Fibroblast of the aortic adventitia (primary cell): ENCODE results near the gene WNT6. TPM values are rescaled to one million over a fixed set of nuclear protein-coding genes. Genes with fewer than 3 reads are reported as not detected.

Experiments
- DNase-seq: peaks from one replicate; pipeline ENCODE4 v3.0.0-alpha.2; 2010; ENCODE audit warnings: low read depth
- H3K4me3 ChIP-seq: 2 replicates; pipeline ENCODE4 v1.5.1; 2011; ENCODE audit warnings: low read depth, mild to moderate bottlenecking, control low read depth, low read length, moderate library complexity
- total RNA-seq: library from RNA; depleted of rRNA; stranded (reverse); fragments of >200 nt; gene quantifications from 2 replicates; pipeline ENCODE4 v1.2.3, GENCODE V29; 2012; ENCODE audit warnings: low replicate concordance
- TF ChIP-seq, protein P1 (sequence below): IDR thresholded peaks from 2 replicates; pipeline ENCODE4 v1.5.1; 2011; ENCODE audit warnings: mild to moderate bottlenecking, low read length, control low read depth, inconsistent platforms; ENCODE audit not compliant: insufficient read depth

Gene WNT6
- total RNA-seq, 1 donor, result not detected

DNA sequence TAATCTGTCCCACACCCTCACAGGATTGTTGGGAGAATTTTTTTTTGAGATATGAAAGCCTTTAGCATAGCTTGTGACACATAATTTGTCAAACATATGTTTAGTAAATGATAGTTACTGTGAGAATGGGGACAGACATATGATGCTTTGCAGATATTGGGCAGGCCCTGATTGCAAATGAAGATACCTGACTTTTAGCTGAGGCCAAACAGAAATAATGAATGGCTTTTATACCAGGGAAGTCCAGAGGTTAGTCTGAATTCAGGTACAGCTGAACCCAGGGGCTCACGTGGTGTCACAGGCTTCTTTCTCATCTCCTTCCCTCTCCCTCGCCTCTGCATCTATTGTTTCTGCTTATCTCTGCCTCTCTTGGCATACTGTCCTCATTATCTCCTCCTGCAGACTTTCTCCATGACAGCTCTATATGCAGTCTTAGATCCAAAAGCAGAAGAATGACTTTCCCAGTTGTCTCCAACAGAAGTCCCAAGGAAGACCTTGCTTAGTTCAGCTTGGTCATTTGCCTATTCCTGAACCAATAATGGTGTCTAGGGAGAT, 16.2 kb downstream of the WNT6 start:
- TF ChIP-seq, protein P1, sequence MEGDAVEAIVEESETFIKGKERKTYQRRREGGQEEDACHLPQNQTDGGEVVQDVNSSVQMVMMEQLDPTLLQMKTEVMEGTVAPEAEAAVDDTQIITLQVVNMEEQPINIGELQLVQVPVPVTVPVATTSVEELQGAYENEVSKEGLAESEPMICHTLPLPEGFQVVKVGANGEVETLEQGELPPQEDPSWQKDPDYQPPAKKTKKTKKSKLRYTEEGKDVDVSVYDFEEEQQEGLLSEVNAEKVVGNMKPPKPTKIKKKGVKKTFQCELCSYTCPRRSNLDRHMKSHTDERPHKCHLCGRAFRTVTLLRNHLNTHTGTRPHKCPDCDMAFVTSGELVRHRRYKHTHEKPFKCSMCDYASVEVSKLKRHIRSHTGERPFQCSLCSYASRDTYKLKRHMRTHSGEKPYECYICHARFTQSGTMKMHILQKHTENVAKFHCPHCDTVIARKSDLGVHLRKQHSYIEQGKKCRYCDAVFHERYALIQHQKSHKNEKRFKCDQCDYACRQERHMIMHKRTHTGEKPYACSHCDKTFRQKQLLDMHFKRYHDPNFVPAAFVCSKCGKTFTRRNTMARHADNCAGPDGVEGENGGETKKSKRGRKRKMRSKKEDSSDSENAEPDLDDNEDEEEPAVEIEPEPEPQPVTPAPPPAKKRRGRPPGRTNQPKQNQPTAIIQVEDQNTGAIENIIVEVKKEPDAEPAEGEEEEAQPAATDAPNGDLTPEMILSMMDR, result no peak
- no peak for DNase-seq
- no peak overlapping the region for H3K4me3 ChIP-seq

DNA sequence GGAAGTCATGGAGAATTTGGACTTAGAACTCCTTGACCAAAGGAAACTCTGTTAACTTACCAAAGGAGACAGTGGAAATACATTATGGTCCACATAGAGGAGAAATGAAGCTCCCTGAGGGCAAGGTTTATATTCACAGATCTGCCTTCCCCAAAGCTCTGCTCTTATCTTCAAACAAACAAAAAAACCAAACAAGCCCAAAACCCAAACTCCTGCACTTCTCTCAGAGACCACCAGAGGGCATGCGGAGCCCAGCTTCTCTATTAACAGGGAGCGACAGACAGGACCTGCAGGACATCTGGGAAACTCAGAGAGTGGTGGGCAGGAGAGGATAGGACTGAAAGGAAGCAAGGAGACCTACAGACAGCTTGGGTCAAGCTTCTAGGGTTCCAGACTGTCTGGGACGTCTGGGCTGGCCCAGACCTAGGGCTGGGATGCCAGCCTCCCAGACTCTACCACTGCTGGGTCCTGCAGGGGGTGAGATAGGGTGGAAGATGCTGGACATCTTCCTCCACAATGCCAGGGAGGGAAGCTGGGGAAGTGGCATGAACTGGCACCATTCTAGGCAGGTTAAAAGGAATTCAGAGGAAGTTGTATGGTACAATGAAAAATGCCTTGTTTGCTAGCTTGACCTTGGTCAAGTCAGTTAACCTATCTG, 17.1 kb downstream of the WNT6 start:
- peak; percentile 71 for DNase-seq
- TF ChIP-seq, protein P1, result peak; percentile 97
- H3K4me3 ChIP-seq, result no peak overlapping the region

DNA sequence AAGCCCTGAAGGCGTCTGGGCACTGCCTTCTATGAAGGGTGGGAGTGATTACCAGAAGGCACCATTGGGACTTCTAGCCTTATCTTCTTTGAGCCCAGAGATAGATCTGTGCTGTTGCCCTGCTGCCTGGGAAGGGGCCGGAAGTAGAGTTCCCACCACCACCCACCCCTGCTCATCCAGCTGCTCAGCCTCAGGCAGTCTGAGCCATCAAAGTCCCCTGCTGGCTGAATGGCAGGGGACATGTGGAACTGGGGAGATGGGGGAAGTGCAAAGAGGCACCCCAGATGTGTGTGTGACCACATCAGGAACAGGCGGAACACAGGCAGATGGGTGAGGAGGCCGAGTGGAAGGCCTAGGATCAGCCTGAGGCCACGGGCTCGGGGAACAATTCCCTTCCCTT, 17.7 kb downstream of the WNT6 start:
- TF ChIP-seq, protein P1, result no peak
- DNase-seq, result no peak
- no peak overlapping the region for H3K4me3 ChIP-seq

DNA sequence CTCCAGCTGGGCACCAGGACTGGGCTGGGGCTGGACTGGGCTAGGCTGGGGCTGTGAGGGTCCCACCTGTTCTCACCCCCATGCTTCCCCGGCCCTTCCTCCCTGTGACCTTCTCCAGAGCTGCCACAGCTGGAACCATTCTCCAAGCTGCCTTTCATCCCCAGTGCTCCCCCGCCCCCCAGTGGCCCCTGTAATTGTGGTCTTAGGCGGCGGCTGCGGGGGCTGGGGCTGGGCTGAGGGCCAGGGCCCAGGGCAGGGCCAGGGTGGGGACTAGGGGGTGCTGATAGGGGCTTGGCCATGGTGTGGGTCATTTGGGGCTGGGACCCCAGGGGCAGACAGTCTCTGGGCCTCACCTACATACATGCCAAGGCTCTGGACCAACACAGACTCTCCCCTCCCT, 18.3 kb downstream of the WNT6 start:
- TF ChIP-seq, protein P1, result no peak
- H3K4me3 ChIP-seq, result no peak overlapping the region
- no peak for DNase-seq

DNA sequence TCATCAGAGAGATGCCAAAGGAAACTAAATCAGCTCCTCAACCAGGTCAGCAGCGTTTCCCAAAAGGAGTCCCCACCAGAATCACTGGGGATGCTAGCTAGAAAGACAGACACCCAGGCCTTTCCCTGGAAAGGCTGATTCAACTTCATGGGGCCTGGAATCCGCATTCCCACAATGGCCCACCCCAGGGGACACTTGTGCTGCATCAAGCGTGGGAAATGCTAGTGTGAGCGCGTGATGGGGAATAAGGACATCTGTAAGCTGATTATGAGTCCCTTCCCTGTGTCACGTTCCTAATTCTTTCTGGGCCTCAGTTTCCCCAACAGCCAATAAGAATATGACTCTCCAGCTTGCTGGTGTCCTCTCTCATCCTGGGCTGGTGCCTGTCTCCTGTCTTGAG, 18.9 kb downstream of the WNT6 start:
- TF ChIP-seq, protein P1, result no peak
- H3K4me3 ChIP-seq, result no peak overlapping the region
- no peak for DNase-seq

DNA sequence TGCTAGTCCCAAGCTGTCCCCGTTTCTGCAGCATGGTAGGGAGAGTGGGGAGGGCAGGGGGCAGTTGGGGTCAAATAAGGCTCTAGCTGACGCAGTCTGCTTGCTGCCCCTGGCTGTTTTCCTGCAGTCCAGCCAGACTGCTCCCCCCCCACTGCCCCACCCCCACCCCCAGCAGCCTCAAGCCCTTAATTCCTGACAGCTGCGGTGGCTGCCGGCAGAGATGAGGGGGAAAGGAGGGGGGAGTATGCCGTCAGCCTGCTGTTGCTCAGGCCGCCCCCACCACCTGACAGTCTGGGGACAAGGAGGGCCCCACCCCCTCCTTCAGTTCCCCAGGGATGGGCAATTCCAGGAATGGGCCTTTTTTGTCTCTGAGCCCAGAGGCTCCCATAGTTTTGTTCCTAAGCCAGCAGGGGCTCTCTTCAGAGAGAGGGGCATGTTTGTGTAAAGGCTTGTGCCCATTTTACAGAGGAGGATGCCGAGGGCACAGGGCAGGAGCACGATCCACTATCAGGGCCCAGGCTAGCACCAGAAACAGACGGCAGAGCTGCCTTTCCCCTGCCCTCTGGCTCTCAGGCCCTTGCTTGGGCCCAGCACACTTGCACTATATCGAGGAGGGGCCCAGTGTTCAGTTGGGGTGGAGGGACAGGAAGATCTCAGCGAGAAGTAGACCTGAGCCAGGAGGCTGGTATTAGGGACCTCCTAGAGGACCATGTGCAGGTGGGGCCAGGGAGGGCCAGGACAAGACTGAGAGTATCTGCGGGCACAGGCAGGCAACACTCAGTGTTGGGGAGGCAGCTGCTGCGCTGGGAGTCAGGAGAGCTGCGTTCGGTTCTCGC, 19.5 kb downstream of the WNT6 start:
- no peak for DNase-seq
- H3K4me3 ChIP-seq, result no peak overlapping the region
- TF ChIP-seq, protein P1, result no peak
